H1 (cell line): ENCODE measurements around the gene SGSM1. TPM values are rescaled to one million over a fixed set of nuclear protein-coding genes. Genes with fewer than 3 reads are reported as not detected.

Source experiments
- CTCF ChIA-PET: fragments of 300-600 bp; sonication (Branson Sonifier 250); formaldehyde crosslinking; loops from one replicate; lab custom pipeline; 2021; ENCODE audit not compliant: partially characterized antibody; lab: Charles Lee
- POLR2A ChIA-PET: fragments of 300-600 bp; sonication (Branson Sonifier 250); formaldehyde crosslinking; loops from one replicate; lab custom pipeline; 2021; ENCODE audit warnings: inconsistent platforms; ENCODE audit not compliant: partially characterized antibody; lab: Charles Lee
- DNase-seq, 2 experiments: peaks; one replicate each; pipeline versions ENCODE4 v3.0.0 to v3.0.0-alpha.2; 2010 to 2022; ENCODE audit warnings: low spot score in 2 of 2, low read depth in 1 of 2, mixed read lengths in 1 of 2
- FAIRE-seq: peaks from 2 replicates; lab custom pipeline; 2011; peaks lifted over from hg19 to GRCh38; lab: Jason Lieb, UNC
- H2AFZ ChIP-seq: 2 replicates; pipeline ENCODE4 v1.8.1; 2012; ENCODE audit warnings: low read length, inconsistent platforms
- H2AK5ac ChIP-seq: 2 replicates; pipeline ENCODE4 v1.6.1; 2013; ENCODE audit warnings: low read depth, low read length
- H2BK120ac ChIP-seq: replicated peaks from 2 replicates; pipeline ENCODE3; 2013; ENCODE audit warnings: low read depth, low read length, inconsistent platforms
- H2BK12ac ChIP-seq: 2 replicates; pipeline ENCODE4 v1.6.1; 2013; ENCODE audit warnings: low read depth, low read length
- H2BK15ac ChIP-seq: 2 replicates; pipeline ENCODE4 v1.6.1; 2013; ENCODE audit warnings: low read length
- H2BK20ac ChIP-seq: 2 replicates; pipeline ENCODE4 v1.6.1; 2013; ENCODE audit warnings: low read length
- H2BK5ac ChIP-seq: 2 replicates; pipeline ENCODE4 v1.6.1; 2013; ENCODE audit warnings: low read depth, low read length
- H3K14ac ChIP-seq: 2 replicates; pipeline ENCODE4 v1.6.1; 2013; ENCODE audit warnings: inconsistent platforms; ENCODE audit not compliant: insufficient read length
- H3K18ac ChIP-seq: 2 replicates; pipeline ENCODE4 v1.6.1; 2013; ENCODE audit warnings: low read length; ENCODE audit errors: extremely low read depth
- H3K23ac ChIP-seq: 2 replicates; pipeline ENCODE4 v1.6.1; 2013; ENCODE audit warnings: inconsistent platforms; ENCODE audit not compliant: insufficient read length
- H3K23me2 ChIP-seq: 2 replicates; pipeline ENCODE4 v1.6.1; 2013; ENCODE audit warnings: low read depth, low read length
- H3K27ac ChIP-seq: 2 replicates; pipeline ENCODE4 v1.6.1; 2011; ENCODE audit warnings: low read depth, low read length, inconsistent platforms
- H3K27me3 ChIP-seq, 4 experiments: replicated peaks in 1 of 4; 1 replicate in 1 of 4; 2 replicates in 3 of 4; pipeline versions ENCODE4 v1.6.1 to v1.8.1; 2011 to 2013; ENCODE audit warnings: low read length in 3 of 4, mild to moderate bottlenecking in 3 of 4, inconsistent platforms in 2 of 4, mixed read lengths in 2 of 4, moderate library complexity in 1 of 4; ENCODE audit not compliant: control insufficient read depth in 3 of 4, insufficient read depth in 3 of 4; ENCODE audit errors: extremely low read depth in 1 of 4
- H3K36me3 ChIP-seq, 4 experiments: 2 replicates each; pipeline versions ENCODE4 v1.6.1 to v1.8.1; 2011 to 2013; ENCODE audit warnings: mild to moderate bottlenecking in 4 of 4, low read length in 3 of 4, moderate library complexity in 2 of 4, control low read depth in 1 of 4, inconsistent platforms in 1 of 4; ENCODE audit not compliant: insufficient read depth in 4 of 4, control insufficient read depth in 2 of 4
- H3K4ac ChIP-seq: replicated peaks from 2 replicates; pipeline ENCODE3; 2013; ENCODE audit warnings: low read length, low read depth, mixed read lengths, inconsistent platforms; ENCODE audit not compliant: insufficient read length
- H3K4me1 ChIP-seq, 4 experiments: replicated peaks in 1 of 4; 1 replicate in 1 of 4; 2 replicates in 3 of 4; pipeline versions ENCODE4 v1.6.1 to v1.8.1; 2011 to 2013; ENCODE audit warnings: low read length in 3 of 4, inconsistent platforms in 2 of 4, mixed read lengths in 1 of 4; ENCODE audit not compliant: insufficient read depth in 4 of 4, control insufficient read depth in 3 of 4
- H3K4me2 ChIP-seq, 2 experiments: 2 replicates each; pipeline versions ENCODE4 v1.6.1 to v1.8.1; 2011 to 2013; ENCODE audit warnings: low read depth in 2 of 2, low read length in 2 of 2, control low read depth in 1 of 2, inconsistent platforms in 1 of 2, mild to moderate bottlenecking in 1 of 2; ENCODE audit not compliant: insufficient read depth in 1 of 2
- H3K4me3 ChIP-seq, 4 experiments: fragments of 200-600, 300-600 bp in 1 of 4; sonication (generic), shearing (Covaris generic), sonication (Bioruptor Twin) in 1 of 4; 2 replicates each; pipeline versions ENCODE4 v1.5.1 to v1.8.1; 2011 to 2016; ENCODE audit warnings: low read length in 4 of 4, low read depth in 3 of 4, control low read depth in 2 of 4, inconsistent platforms in 2 of 4, mild to moderate bottlenecking in 2 of 4, mixed read lengths in 1 of 4, moderate library complexity in 1 of 4; ENCODE audit not compliant: insufficient read depth in 2 of 4; ENCODE audit errors: extremely low read depth in 1 of 4
- H3K56ac ChIP-seq: replicated peaks from 2 replicates; pipeline ENCODE3; 2013; ENCODE audit warnings: low read depth, mild to moderate bottlenecking, mixed read lengths, low read length, inconsistent platforms; ENCODE audit not compliant: insufficient read length
- H3K79me1 ChIP-seq: 2 replicates; pipeline ENCODE4 v1.6.1; 2013; ENCODE audit warnings: low read depth, low read length, control low read depth
- H3K79me2 ChIP-seq, 2 experiments: 2 replicates each; pipeline versions ENCODE4 v1.6.1 to v1.8.1; 2012 to 2013; ENCODE audit warnings: low read length in 2 of 2, mild to moderate bottlenecking in 2 of 2, inconsistent platforms in 1 of 2; ENCODE audit not compliant: insufficient read depth in 2 of 2, control insufficient read depth in 1 of 2
- H3K9ac ChIP-seq, 4 experiments: replicated peaks in 1 of 4; 1 replicate in 1 of 4; 2 replicates in 3 of 4; pipeline versions ENCODE4 v1.6.1 to v1.8.1; 2011 to 2013; ENCODE audit warnings: low read depth in 3 of 4, low read length in 3 of 4, control low read depth in 2 of 4, mild to moderate bottlenecking in 2 of 4, moderate library complexity in 2 of 4, inconsistent platforms in 1 of 4; ENCODE audit errors: extremely low read depth in 1 of 4
- H3K9me3 ChIP-seq, 2 experiments: 2 replicates each; pipeline versions ENCODE4 v1.6.1 to v1.8.1; 2012 to 2013; ENCODE audit warnings: mild to moderate bottlenecking in 2 of 2, moderate library complexity in 2 of 2, control low read depth in 1 of 2, inconsistent platforms in 1 of 2, low read depth in 1 of 2, low read length in 1 of 2, mixed read lengths in 1 of 2; ENCODE audit not compliant: insufficient read depth in 2 of 2
- H4K20me1 ChIP-seq, 2 experiments: replicated peaks in 1 of 2; 2 replicates each; pipeline versions ENCODE3 to v1.8.1; 2011 to 2013; ENCODE audit warnings: inconsistent platforms in 2 of 2, low read length in 2 of 2, mild to moderate bottlenecking in 1 of 2; ENCODE audit not compliant: insufficient read depth in 2 of 2, control insufficient read depth in 1 of 2
- H4K5ac ChIP-seq: 2 replicates; pipeline ENCODE4 v1.6.1; 2013; ENCODE audit warnings: low read length, low read depth, mixed read lengths, inconsistent platforms; ENCODE audit not compliant: insufficient read length
- H4K8ac ChIP-seq: 2 replicates; pipeline ENCODE4 v1.8.0; 2013; ENCODE audit warnings: mild to moderate bottlenecking, moderate library complexity, low read length, inconsistent platforms; ENCODE audit not compliant: insufficient read depth; ENCODE audit errors: extremely low read depth
- H4K91ac ChIP-seq: replicated peaks from 2 replicates; pipeline ENCODE3; 2013; ENCODE audit warnings: low read length, mixed read lengths, inconsistent platforms; ENCODE audit not compliant: insufficient read length
- KDM1A ChIP-seq: fragments of 200-600, 300-600 bp; sonication (generic); IDR thresholded peaks from 2 replicates; pipeline ENCODE4 v1.7.1; 2016; ENCODE audit warnings: mild to moderate bottlenecking, low read length, borderline replicate concordance
- KDM5A ChIP-seq: fragments of 200-600 bp; IDR thresholded peaks from 2 replicates; pipeline ENCODE4 v1.7.1; 2012; ENCODE audit warnings: mild to moderate bottlenecking, low read length, inconsistent platforms, mixed read lengths
- WGBS, 2 experiments: shearing (Covaris generic) in 1 of 2; methylation state at CpG; one replicate each; pipeline versions ENCODE4 v1.1.6 to v1.1.7; 2013 to 2015; ENCODE audit warnings: low lambda C conversion rate in 2 of 2, mixed read lengths in 2 of 2, inconsistent platforms in 1 of 2, low coverage in 1 of 2, missing lambda C conversion rate in 1 of 2; ENCODE audit not compliant: insufficient replicate concordance in 2 of 2, insufficient coverage in 1 of 2, insufficient read length in 1 of 2; ENCODE audit errors: extremely low coverage in 1 of 2, missing lambda C conversion rate in 1 of 2; 5-methylcytosine and 5-hydroxymethylcytosine counted together
- polyA plus RNA-seq, 7 experiments: library from polyadenylated mRNA; depleted of rRNA in 3 of 7; stranded (reverse) in 5 of 7; unstranded in 2 of 7; fragments of >200 nt in 5 of 7; fragments of 200-250 nt in 2 of 7; gene quantifications; 1 replicate in 5 of 7; 2 replicates in 1 of 7; 4 replicates in 1 of 7; pipeline versions ENCODE4 v1.2.1 to v1.2.3, GENCODE V29; 2011 to 2013; ENCODE audit warnings: missing spikeins in 2 of 7, mixed read lengths in 2 of 7
- total RNA-seq: library from RNA; stranded (reverse); fragmentation: NEBNext Ultra II Directional; extraction: Animal tissue kit (Norgen Biotek cat#: 25700); gene quantifications from 2 replicates; pipeline ENCODE4 v1.2.1, GENCODE V29; 2021

SGSM1 gene
- total and polyA plus RNA-seq, 2 of the 8 experiments (the other 6 are each of a cell fraction or from before 2014, with no cell fraction given), result 2.8 to 5.2 TPM

DNA sequence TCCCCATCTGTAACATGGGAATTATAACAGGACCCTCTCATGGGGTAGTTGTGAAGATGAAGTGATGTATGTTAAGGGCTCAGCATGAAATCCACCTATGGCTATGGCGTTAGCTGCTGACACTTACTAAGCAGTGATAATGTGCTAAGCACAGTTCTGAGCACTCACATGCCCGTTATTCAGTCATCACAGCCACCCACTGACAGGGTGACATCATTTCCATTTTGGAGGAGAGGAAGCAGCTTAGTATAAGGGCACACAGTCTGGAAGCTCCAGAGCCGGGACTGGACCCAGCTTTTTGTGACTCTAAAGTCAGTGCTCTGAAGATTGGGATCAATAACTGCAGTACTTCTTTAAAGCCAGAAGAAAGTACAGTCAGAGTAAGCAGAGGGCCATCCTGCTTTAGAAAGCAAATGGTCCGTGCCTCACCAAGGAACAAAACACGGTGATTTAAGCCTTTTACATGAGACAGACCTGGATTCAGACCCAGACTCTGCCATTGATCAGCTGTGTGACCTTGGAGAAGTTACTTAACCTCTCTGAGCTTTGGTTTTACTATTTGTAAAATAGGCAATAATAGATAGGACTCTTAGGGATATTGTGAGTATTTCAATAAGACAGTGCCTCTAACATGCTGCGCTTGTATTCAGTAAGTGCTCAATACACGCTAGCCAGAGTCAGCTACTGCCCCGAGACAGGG is 61.5 kb downstream of the SGSM1 start:
- no peaks in the 10 kb centered on the region for H3K23me2 ChIP-seq

More for the DNA sequence above, 61.5 kb downstream of the SGSM1 start:
- ChIA-PET POLR2A (no interaction called here), CTCF (interaction anchor here (1.1 to 2.3 kb wide), 2 partner anchors 18 to 72 kb away, joined by 3 to 14 read pairs; no protein-coding TSS in a partner anchor)
- FAIRE-seq (no peak), DNase-seq (no peak)
- Histone ChIP-seq H3K36me3 (peaks cover 0 to 2% (median 0%) of the 10 kb centered on the region in 4 experiments; a peak in 1 of 8 replicates), H3K14ac (no peak overlapping the region), H3K18ac (no peak overlapping the region), H4K8ac (no peak overlapping the region), H2BK5ac (no peak overlapping the region), H2BK120ac (no peak overlapping the region), H3K4me3 (no peak overlapping the region), H3K79me1 (no peaks in the 10 kb centered on the region), H4K5ac (no peak overlapping the region), H3K23ac (no peak overlapping the region), H2AK5ac (no peak overlapping the region), H2BK12ac (no peak overlapping the region), H3K27me3 (no peaks in the 10 kb centered on the region; a peak in 1 of 7 replicates), H3K27ac (no peak overlapping the region), H3K9ac (no peak overlapping the region), H3K4me2 (no peak overlapping the region), H3K79me2 (no peaks in the 10 kb centered on the region), H4K20me1 (peaks cover 0 to 1% of the 10 kb centered on the region in 2 experiments), H3K4me1 (no peaks in the 10 kb centered on the region), H3K56ac (no peak overlapping the region), H3K4ac (no peak overlapping the region), H2BK20ac (no peak overlapping the region), H2BK15ac (no peak overlapping the region), H4K91ac (no peak overlapping the region), H2AFZ (no peak overlapping the region), H3K9me3 (no peaks in the 10 kb centered on the region)
- 94% methylated on average over 8 of the region's 8 CpGs; no CpG with 5 or more reads in 1 of the 2 experiments for WGBS, 2 experiments
- TF ChIP-seq KDM5A, result no peak
- TF ChIP-seq KDM1A, result peak; percentile 91
